ENCODE data around the gene MYLIP. TPM values are rescaled to one million over a fixed set of nuclear protein-coding genes. Genes with fewer than 3 reads are reported as not detected.

MYLIP gene
- total and polyA plus RNA-seq, 2 donors (not counting 1 experiment from before 2014, with no cell fraction given), result 2.5 to 7.6 TPM

GRCh38 chr6:16183187-16183664 lies 54.3 kb downstream of the MYLIP start:
- Histone ChIP-seq H3K4me1 (ENCODE audit: control insufficient read depth, extremely low read depth, insufficient read depth, low read length) (no peaks in the 10 kb centered on the region), H3K79me2 (ENCODE audit: control insufficient read depth, insufficient read depth, low read length) (no peaks in the 10 kb centered on the region), H3K9me3 (ENCODE audit: control insufficient read depth, insufficient read depth, low read depth, low read length) (no peaks in the 10 kb centered on the region), H3K4me3 (replicated peaks in 1 of 4; ENCODE audit: control extremely low read depth in 1 of 4, insufficient read depth in 1 of 4, low read depth in 3 of 4, low read length in 4 of 4) (peak overlapping the region in 1 of 4 experiments; percentile 5), H3K36me3 (ENCODE audit: control insufficient read depth, insufficient read depth, low read length) (no peaks in the 10 kb centered on the region), H2AFZ (ENCODE audit: low read length) (no peak overlapping the region), H3K9ac (ENCODE audit: insufficient read depth, low read length) (no peak overlapping the region), H3K4me2 (ENCODE audit: extremely low read depth, insufficient read depth, low read length) (peak overlapping the region; percentile 48), H3K27me3 (ENCODE audit: control insufficient read depth, insufficient read depth, low read length) (no peaks in the 10 kb centered on the region), H3K27ac (ENCODE audit: insufficient read depth, low read length) (no peak overlapping the region), H4K20me1 (ENCODE audit: control insufficient read depth, extremely low read depth, insufficient read depth, low read length) (peaks cover 2% of the 10 kb centered on the region)
- peak; percentile 35 to 74 for DNase-seq (ENCODE audit: low read depth in 2 of 2)
- no peak for TF ChIP-seq EZH2 (IDR thresholded peaks at IDR 0.05; ENCODE audit: low read length, missing control alignments)
- TF ChIP-seq CTCF (conservative IDR thresholded peaks at IDR 0.05 in 1 of 2, IDR thresholded peaks at IDR 0.05 in 1 of 2; ENCODE audit: low read depth in 1 of 2, low read length in 2 of 2), result peak; percentile 59 to 64

GRCh38 chr6:16184129-16184528 lies 55.2 kb downstream of the MYLIP start:
- Histone ChIP-seq H3K27me3 (ENCODE audit: control insufficient read depth, insufficient read depth, low read length) (no peaks in the 10 kb centered on the region), H3K4me2 (ENCODE audit: extremely low read depth, insufficient read depth, low read length) (no peak overlapping the region), H2AFZ (ENCODE audit: low read length) (no peak overlapping the region), H3K36me3 (ENCODE audit: control insufficient read depth, insufficient read depth, low read length) (no peaks in the 10 kb centered on the region), H3K9me3 (ENCODE audit: control insufficient read depth, insufficient read depth, low read depth, low read length) (no peaks in the 10 kb centered on the region), H3K9ac (ENCODE audit: insufficient read depth, low read length) (no peak overlapping the region), H4K20me1 (ENCODE audit: control insufficient read depth, extremely low read depth, insufficient read depth, low read length) (peaks cover 2% of the 10 kb centered on the region), H3K4me3 (replicated peaks in 1 of 4; ENCODE audit: control extremely low read depth in 1 of 4, insufficient read depth in 1 of 4, low read depth in 3 of 4, low read length in 4 of 4) (no peak overlapping the region), H3K27ac (ENCODE audit: insufficient read depth, low read length) (no peak overlapping the region), H3K79me2 (ENCODE audit: control insufficient read depth, insufficient read depth, low read length) (no peaks in the 10 kb centered on the region), H3K4me1 (ENCODE audit: control insufficient read depth, extremely low read depth, insufficient read depth, low read length) (no peaks in the 10 kb centered on the region)
- peak in 1 of 2 donors; percentile 9 for DNase-seq (ENCODE audit: low read depth in 2 of 2)
- TF ChIP-seq EZH2 (IDR thresholded peaks at IDR 0.05; ENCODE audit: low read length, missing control alignments) (no peak), CTCF (conservative IDR thresholded peaks at IDR 0.05 in 1 of 2, IDR thresholded peaks at IDR 0.05 in 1 of 2; ENCODE audit: low read depth in 1 of 2, low read length in 2 of 2) (no peak)

- Histone ChIP-seq H3K4me1 (ENCODE audit: control insufficient read depth, extremely low read depth, insufficient read depth, low read length) (no peaks in the 10 kb centered on the region), H4K20me1 (ENCODE audit: control insufficient read depth, extremely low read depth, insufficient read depth, low read length) (peaks cover 2% of the 10 kb centered on the region)
- TF ChIP-seq CTCF (conservative IDR thresholded peaks at IDR 0.05 in 1 of 2, IDR thresholded peaks at IDR 0.05 in 1 of 2; ENCODE audit: low read depth in 1 of 2, low read length in 2 of 2) (no peak), EZH2 (IDR thresholded peaks at IDR 0.05; ENCODE audit: low read length, missing control alignments) (no peak)
These were observed 55.7 kb downstream of the MYLIP start for GRCh38 chr6:16184551-16184950.

More at GRCh38 chr6:16184551-16184950, 55.7 kb downstream of the MYLIP start:
- no peaks in the 10 kb centered on the region for H3K36me3 ChIP-seq (ENCODE audit: control insufficient read depth, insufficient read depth, low read length)
- no peak overlapping the region for H3K4me3 ChIP-seq (replicated peaks in 1 of 4; ENCODE audit: control extremely low read depth in 1 of 4, insufficient read depth in 1 of 4, low read depth in 3 of 4, low read length in 4 of 4)
- no peak overlapping the region for H3K27ac ChIP-seq (ENCODE audit: insufficient read depth, low read length)
- no peak overlapping the region for H2AFZ ChIP-seq (ENCODE audit: low read length)
- H3K4me2 ChIP-seq (ENCODE audit: extremely low read depth, insufficient read depth, low read length), result no peak overlapping the region
- no peaks in the 10 kb centered on the region for H3K27me3 ChIP-seq (ENCODE audit: control insufficient read depth, insufficient read depth, low read length)
- no peaks in the 10 kb centered on the region for H3K79me2 ChIP-seq (ENCODE audit: control insufficient read depth, insufficient read depth, low read length)
- H3K9ac ChIP-seq (ENCODE audit: insufficient read depth, low read length), result no peak overlapping the region
- no peaks in the 10 kb centered on the region for H3K9me3 ChIP-seq (ENCODE audit: control insufficient read depth, insufficient read depth, low read depth, low read length)
- DNase-seq (ENCODE audit: low read depth in 2 of 2), result no peak

Measured in fibroblast of lung (primary cell).